Stimulated activated naive CD8-positive, alpha-beta T cell treated with anti-CD3 and anti-CD28 coated beads, Interleukin-15, Interleukin-2, amounts not matched to agents 100 U/mL and 50 U/mL, for 24 hours (primary cell): Measurements from ENCODE around the gene ATP6AP2.

Experiments used
- ATAC-seq: fragments of 150-1000 bp; cut with Tn5 transposase; one replicate; pipeline ENCODE4 v1.10.0; 2021
- DNase-seq: peaks from one replicate; pipeline ENCODE4 v3.0.0; 2021

Gene ATP6AP2

DNA sequence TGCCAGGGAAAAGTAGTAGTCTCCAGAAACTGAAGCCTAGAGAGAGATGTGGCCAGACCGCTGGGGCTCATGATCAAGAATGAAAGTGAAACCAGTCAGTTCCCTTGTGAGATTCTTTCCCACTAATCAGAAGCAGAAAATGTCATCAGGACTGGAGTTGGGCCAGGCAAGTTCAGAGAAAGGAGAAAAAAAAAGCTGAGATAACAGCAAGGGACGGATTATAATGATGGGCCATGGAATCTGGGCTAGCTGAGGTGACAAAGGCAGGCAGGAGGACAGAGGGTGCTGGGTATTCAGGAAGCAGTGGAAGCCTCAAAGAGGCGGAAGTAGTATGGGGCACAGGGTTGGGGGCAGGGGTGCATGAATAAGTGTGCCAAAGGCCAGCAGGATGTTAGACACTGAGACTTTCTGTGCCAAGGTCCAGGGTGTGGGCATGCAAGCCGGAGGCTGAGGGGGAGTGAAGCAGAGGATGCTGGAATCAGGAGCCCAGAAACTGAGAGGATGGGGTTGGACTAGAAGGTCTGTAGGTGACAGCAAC, 64.1 kb downstream of the ATP6AP2 start:
- peak; percentile 37 for DNase-seq
- ATAC-seq = peak; percentile 60

DNA sequence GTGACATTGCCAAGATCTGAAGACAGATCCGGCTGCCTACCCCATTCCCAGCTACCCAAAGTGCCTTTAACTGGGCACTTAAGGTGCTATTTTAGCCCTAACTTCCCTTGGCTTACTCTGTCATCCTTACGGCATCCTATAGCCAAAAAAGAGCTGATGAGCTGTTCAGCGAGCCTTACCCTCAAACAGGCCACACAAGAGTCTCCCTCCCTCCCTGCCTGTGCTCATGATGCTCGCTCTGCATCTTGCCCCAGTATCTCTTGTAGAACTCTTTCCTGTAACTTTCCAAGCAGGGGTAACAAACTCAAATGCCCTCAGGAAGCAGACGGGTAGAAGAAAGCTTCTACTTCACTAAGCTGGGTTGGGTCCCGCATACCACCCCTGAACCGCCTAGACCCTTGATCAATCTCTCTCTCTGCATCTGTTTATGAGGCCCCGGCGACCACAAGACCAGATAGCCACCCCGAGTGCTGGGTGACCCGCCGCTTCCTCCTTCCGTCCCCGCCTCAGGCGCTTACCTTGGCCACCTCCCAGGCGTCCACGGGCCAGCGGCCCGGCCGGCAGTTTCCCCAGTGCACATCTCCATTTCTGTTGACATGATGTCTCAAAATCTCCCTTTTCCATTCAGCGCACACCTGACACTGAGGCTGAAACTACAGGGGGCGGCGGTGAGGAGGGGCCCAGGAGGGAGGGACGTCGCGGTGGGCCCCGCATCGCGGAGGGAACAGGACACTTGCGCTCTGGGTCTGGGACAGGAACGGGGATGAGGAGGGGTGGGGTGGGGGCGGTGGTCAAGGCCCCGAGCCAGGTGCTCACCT, 65.9 kb downstream of the ATP6AP2 start:
- DNase-seq (peak; percentile 33), ATAC-seq (peak; percentile 25)

DNA sequence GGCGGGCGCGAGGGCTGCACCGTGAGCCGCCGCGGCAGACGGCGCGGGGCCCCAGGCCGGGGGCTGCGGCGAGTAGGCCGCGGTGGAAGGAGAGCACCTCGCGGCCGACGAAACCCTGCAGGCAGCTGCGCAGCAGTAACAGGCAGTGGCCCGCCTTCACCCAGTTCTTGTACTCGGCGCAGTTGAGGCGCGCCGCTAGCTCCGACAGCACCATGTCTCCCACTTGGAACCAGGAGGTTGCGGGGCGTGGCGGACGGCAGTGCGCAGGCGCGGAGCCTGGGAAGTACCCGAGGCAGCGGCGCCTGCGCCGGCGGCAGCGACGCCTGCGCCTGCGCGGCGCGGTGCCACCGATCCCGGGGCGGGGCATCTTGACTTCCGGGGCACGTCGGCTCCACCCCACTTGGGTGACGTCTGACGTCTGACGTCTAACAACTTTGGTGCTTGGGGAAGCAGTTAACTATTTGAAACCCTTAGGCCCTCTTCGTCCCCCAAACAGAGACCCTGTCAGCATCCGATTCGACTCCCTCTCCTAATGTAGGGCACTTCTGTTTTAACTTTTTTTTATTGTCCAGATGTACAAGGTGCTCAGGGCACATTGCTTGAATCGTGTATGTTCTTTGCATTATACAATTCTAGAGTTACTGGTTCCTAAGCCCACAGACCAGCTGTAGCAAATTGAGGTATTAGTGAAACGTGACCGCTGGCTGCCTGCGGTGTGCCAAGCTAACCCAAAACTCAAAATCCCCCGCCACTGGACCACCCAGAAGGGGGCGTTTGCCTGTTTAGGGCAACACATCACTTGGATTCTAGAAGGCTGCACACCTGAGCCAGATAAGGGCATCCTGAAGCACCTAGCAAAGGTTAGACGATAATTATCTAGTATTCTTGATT, 66.8 kb downstream of the ATP6AP2 start, which contains the start of gene CXorf38:
Gene CXorf38 (minus strand): TSS at position 255 of the 891 bp plus-strand sequence. CDS start 41 bp downstream, at position 214.
- ATAC-seq (peak; percentile 77), DNase-seq (peak; percentile 90)

DNA sequence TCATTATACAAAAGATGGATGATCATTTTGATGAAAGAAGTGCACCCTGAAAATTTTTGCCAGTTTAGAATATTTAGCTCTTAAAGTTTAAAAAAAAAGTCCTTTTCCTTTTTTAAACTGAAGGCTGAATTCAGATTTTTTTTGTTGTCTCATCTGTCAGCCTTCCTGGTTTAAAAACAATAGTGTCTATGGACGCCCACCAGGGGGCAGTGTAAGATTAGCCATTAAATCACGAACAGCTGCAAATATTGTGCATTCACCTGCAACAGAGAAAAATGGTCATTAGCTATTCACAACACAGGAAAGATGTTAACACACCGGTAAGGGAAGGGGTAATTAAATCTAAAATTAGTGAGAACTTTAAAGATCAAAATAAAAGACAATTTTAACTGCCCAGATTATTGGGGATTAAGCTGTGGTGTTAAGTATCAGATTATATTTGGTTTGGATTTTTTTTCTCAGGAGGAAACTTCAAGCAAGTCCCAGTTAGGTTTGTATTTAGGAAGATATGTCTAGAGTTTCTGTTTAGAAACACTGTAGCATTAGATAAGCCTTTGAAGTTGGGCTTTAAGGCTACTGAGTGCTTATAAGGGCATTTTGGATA, 71.0 kb downstream of the ATP6AP2 start:
- DNase-seq (peak; percentile 68), ATAC-seq (no peak)

DNA sequence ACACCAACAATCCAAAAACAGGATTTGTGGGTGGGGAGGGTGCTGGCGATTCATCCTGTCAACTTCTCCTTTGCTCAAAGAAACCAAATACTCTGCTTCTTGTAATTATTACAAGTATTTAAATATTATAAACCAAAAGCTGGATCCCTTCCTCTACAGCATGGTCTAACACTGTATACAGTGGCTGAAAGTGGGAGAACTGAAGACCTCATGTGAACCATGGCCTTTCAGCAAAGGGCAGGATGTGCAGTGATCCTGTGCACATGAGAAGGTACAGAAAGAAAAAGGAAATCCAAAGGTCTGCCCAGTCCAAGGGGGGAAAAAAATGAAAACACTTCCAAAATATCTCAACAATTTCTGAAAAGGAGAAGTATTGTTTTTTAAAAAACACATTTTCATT, 71.9 kb downstream of the ATP6AP2 start:
- DNase-seq = no peak
- ATAC-seq = no peak

DNA sequence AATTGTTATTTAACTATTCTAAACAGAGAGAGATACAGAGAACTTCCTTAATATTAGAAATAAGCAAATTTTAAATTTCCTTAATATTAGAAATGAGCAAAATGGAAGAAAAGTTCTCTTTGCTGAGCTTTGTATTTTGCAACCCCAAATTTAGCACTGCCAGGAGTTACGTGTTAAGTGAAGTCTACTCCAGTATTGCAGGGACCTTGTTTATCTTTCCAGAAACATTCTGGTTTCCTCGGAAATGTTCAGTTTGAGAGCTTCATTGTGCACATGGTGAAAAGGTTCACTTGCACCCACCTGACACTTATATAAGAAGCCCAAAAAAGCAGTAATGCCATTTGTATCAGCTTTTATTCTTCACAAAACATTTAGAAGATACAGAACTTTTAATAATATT, 72.8 kb downstream of the ATP6AP2 start:
- no peak for ATAC-seq
- no peak for DNase-seq
